GM12865 (cell line): Measurements from ENCODE around the gene CD300C.
A peak's percentile ranks its signal among the peaks of the same experiment; 100 is the strongest.

ENCODE experiments used
- DNase-seq: peaks from one replicate; pipeline ENCODE4 v3.0.0; 2010; ENCODE audit warnings: low read depth
- H3K4me3 ChIP-seq: 2 replicates; pipeline ENCODE4 v1.5.1; 2011; ENCODE audit warnings: mild to moderate bottlenecking, low read depth, low read length, control low read depth
- TF ChIP-seq, protein P1 (sequence below): IDR thresholded peaks from 2 replicates; pipeline ENCODE4 v1.5.1; 2011; ENCODE audit warnings: low read length, control low read depth, low read depth, inconsistent platforms; ENCODE audit not compliant: insufficient read depth; ENCODE audit errors: missing control alignments

Gene CD300C

DNA sequence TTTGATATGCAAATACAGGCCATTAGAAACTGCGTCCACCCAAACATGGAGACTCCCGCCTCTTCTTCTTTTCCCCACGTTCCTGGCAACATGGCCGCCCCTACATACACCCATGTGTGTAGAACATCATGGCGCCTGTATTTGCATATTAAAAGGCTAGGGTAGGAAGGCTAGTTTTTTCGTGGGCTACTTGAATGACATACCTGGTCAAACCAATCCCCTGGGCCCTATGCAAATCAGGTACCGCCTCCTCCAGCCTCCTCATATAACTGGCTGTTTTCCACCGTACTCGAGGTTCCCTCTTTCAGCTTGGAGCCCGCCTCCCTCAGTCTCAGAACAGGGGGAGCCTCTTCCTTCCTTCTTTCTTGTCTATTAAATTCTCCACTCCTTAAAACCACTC, 13.8 kb downstream of the CD300C start:
- peak; percentile 28 for DNase-seq
- H3K4me3 ChIP-seq = no peak overlapping the region
- TF ChIP-seq, protein P1, sequence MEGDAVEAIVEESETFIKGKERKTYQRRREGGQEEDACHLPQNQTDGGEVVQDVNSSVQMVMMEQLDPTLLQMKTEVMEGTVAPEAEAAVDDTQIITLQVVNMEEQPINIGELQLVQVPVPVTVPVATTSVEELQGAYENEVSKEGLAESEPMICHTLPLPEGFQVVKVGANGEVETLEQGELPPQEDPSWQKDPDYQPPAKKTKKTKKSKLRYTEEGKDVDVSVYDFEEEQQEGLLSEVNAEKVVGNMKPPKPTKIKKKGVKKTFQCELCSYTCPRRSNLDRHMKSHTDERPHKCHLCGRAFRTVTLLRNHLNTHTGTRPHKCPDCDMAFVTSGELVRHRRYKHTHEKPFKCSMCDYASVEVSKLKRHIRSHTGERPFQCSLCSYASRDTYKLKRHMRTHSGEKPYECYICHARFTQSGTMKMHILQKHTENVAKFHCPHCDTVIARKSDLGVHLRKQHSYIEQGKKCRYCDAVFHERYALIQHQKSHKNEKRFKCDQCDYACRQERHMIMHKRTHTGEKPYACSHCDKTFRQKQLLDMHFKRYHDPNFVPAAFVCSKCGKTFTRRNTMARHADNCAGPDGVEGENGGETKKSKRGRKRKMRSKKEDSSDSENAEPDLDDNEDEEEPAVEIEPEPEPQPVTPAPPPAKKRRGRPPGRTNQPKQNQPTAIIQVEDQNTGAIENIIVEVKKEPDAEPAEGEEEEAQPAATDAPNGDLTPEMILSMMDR = no peak

DNA sequence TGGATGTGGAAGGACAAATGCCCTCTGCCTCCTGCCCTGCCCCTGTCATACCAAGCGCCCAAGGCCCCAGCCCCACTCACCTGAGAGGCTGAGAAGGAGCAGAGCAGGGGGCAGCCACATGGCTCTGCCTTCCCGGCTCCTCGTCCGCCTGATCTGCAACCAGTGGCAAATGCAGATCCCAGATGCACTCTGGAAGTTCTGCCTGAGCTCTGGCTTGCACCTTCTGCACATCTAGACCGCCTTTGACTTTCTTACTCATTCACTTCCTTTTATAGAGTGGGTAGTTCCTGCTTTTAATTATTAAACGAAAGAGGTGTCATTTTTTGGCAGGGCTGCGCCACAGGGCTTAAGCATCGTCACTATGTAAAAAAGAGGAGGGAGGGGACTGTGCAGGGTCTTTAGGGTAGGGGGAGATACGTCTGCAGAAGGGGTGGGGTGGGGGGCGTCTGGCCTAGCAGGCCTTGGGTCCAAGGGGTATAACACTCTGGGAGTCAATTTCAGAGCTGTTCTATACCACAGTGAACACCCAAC, 14.6 kb downstream of the CD300C start, which contains the start of gene CD300LB:
Gene CD300LB, minus strand, starts transcription at position 245 of the 531 bp plus-strand sequence. Its CDS starts 125 bp downstream, at position 120.
- TF ChIP-seq, protein P1 = no peak
- no peak within 1 kb of the TSS for H3K4me3 ChIP-seq

DNA sequence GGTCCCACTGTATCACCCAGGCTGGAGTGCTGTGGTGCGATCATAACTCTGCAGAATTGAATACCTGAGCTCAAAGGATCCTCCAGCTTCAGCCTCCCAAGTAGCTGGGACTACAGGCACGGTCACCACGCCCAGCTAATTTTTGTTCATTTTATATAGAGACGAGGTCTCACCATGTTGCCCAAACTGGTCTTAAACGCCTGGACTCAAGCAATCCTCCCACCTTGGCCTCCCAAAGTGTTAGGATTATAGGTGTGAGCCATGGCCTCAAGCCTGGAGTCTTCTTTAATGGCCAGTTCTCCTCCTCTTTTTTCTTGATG, 15.1 kb downstream of the CD300C start:
- DNase-seq = no peak
- no peak overlapping the region for H3K4me3 ChIP-seq
- TF ChIP-seq, protein P1 = no peak

More for the DNA sequence above, 14.6 kb downstream of the CD300C start, which contains the start of gene CD300LB:
- DNase-seq = no peak

DNA sequence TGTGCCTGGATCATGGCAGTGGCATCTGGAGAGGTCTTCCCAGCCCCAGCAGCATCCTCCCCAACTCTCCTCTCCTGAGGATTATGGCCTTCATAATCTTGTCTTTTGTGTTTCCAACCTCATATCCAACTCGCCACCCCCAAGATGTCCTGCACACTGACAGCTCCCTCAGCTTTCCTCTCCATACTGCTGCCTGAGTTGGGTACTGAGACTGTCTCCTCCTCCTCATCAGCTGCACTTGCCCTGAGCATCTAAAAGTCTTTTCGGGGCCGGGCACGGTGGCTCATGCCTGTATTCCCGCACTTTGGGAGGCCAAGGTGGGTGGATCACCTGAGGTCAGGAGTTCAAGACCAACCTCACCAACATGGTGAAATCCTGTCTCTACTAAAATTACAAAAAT, 16.7 kb downstream of the CD300C start:
- no peak for DNase-seq
- TF ChIP-seq, protein P1 = no peak
- H3K4me3 ChIP-seq = no peak overlapping the region

DNA sequence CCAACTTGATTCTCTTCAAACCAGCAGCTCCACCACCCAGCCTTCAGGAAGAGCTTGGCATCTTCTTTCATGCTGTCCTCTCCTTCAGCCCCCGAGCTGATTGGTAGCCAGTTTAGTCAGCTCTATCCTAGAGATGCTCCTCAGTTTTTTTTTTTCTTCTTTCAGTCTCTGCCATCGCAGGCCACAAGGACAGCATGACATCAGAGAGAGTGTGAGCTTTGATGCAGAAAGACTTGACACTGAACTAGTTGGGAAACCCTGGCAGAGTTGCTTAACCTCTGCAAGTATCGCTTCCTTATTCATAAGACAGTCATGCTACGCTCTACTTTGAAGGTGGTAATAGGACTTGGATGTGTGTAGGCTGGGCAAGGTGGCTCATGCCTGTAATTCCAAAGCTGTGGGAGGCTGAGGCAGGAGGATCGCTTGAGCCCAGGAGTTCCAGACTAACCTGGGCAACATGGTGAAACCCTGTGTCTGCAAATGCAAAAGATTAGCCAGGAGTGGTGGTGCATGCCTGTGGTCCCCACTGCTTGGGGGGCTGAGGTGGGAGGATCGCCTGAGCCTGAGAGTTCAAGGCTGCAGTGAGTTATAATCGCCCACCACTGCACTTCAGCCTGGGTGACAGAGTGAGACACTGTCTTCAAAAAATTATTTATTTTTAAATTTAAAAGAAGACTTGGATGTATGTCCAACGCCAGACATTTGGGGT, 17.3 kb downstream of the CD300C start:
- TF ChIP-seq, protein P1 = no peak
- DNase-seq = peak; percentile 73

DNA sequence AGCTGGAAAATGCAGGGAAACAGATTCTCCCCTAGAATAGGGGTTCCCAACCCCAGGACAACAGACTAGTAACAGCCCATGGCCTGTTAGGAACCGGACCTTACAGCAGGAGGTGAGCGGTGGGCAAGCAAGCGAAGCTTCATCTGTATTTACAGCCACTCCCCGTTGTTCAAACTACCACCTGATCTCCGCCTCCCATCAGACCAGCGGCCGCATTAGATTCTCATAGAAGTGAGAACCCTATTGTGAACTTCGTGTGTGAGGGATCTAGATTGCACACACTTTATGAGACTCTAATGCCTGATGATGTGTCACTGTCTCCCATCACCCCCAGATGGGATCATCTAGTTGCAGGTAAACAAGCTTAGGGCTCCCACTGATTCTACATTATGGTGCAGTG, 18.2 kb downstream of the CD300C start:
- H3K4me3 ChIP-seq = no peak overlapping the region
- DNase-seq = no peak
- TF ChIP-seq, protein P1 = no peak

More for the DNA sequence above, 17.3 kb downstream of the CD300C start:
- no peak overlapping the region for H3K4me3 ChIP-seq
